ENCODE results near the gene RNASE1. TPM values are rescaled to one million over a fixed set of nuclear protein-coding genes. Genes with fewer than 3 reads are reported as not detected.

The RNASE1 gene
- total RNA-seq, 1 experiment from 2014 or later: 0.51 TPM

GRCh38 chr14:20805485-20805884 is 2.8 kb upstream of the RNASE1 start:
- Histone ChIP-seq H3F3A (ENCODE audit: low read length, unreplicated experiment) (no peaks in the 10 kb centered on the region), H3K27me3 (ENCODE audit: low read length) (peaks cover 59% of the 10 kb centered on the region), H3K9me2 (replicated peaks; ENCODE audit: low read length) (no peaks in the 10 kb centered on the region), H3K9ac (ENCODE audit: low read length) (no peak overlapping the region), H3K79me2 (ENCODE audit: low read length) (no peaks in the 10 kb centered on the region), H3K36me3 (ENCODE audit: low read depth, low read length) (no peaks in the 10 kb centered on the region), H4K20me1 (ENCODE audit: low read length) (no peaks in the 10 kb centered on the region), H3K9me3 (ENCODE audit: low read length) (no peaks in the 10 kb centered on the region), H2AFZ (ENCODE audit: low read length) (no peak overlapping the region), H3K4me2 (ENCODE audit: low read length) (no peak overlapping the region), H3K4me1 (ENCODE audit: insufficient read depth, low read length) (no peaks in the 10 kb centered on the region; the same call in 1 of the 2 replicates), H3K27ac (ENCODE audit: low read length) (no peak overlapping the region), H3K4me3 (ENCODE audit: low read length) (no peak overlapping the region)
- ATAC-seq (no peak), DNase-seq (no peak)
- POLR2A ChIA-PET (ENCODE audit: unreplicated experiment): no interaction called here
- CTCF ChIA-PET: no interaction called here
- no TSS peak for BruUV-seq (replicated peaks)
- intact Hi-C loops (cut with micrococcal nuclease): no loop called here
- TF ChIP-seq CTCF (conservative IDR thresholded peaks at IDR 0.05; ENCODE audit: low read depth, low read length) (no peak), EZH2 (IDR thresholded peaks at IDR 0.05; ENCODE audit: low read length, unreplicated experiment) (no peak), EZH2phosphoT487 (IDR thresholded peaks at IDR 0.05; ENCODE audit: borderline replicate concordance, low read length) (no peak)

GRCh38 chr14:20803223-20803622 is 579 bp upstream of the RNASE1 start:
- Histone ChIP-seq H3K4me3 (ENCODE audit: low read length) (no peak overlapping the region), H3K79me2 (ENCODE audit: low read length) (no peaks in the 10 kb centered on the region), H4K20me1 (ENCODE audit: low read length) (no peaks in the 10 kb centered on the region), H2AFZ (ENCODE audit: low read length) (no peak overlapping the region), H3K9me2 (replicated peaks; ENCODE audit: low read length) (no peaks in the 10 kb centered on the region), H3K4me1 (ENCODE audit: insufficient read depth, low read length) (no peaks in the 10 kb centered on the region; the same call in 1 of the 2 replicates), H3K9me3 (ENCODE audit: low read length) (no peaks in the 10 kb centered on the region), H3K27me3 (ENCODE audit: low read length) (peaks cover 48% of the 10 kb centered on the region), H3K4me2 (ENCODE audit: low read length) (0 out of 2 replicates have a peak overlapping the region, but pooled peaks have one; percentile 17), H3F3A (ENCODE audit: low read length, unreplicated experiment) (no peaks in the 10 kb centered on the region), H3K27ac (ENCODE audit: low read length) (no peak overlapping the region), H3K9ac (ENCODE audit: low read length) (no peak overlapping the region), H3K36me3 (ENCODE audit: low read depth, low read length) (no peaks in the 10 kb centered on the region)
- no peak for ATAC-seq
- TF ChIP-seq EZH2 (IDR thresholded peaks at IDR 0.05; ENCODE audit: low read length, unreplicated experiment) (no peak), CTCF (conservative IDR thresholded peaks at IDR 0.05; ENCODE audit: low read depth, low read length) (no peak), EZH2phosphoT487 (IDR thresholded peaks at IDR 0.05; ENCODE audit: borderline replicate concordance, low read length) (no peak)
- no peak for DNase-seq
- no TSS peak for BruUV-seq (replicated peaks)
- intact Hi-C loops (cut with micrococcal nuclease): no loop called here
- ChIA-PET POLR2A (ENCODE audit: unreplicated experiment) (no interaction called here), CTCF (no interaction called here)

GRCh38 chr14:20801726-20802125 is 918 bp downstream of the RNASE1 start:
- intact Hi-C loops (cut with micrococcal nuclease): no loop called here
- CTCF ChIA-PET: no interaction called here
- BruUV-seq (replicated peaks): no TSS peak

More at GRCh38 chr14:20801726-20802125, 918 bp downstream of the RNASE1 start:
- Histone ChIP-seq H3K27ac (ENCODE audit: low read length) (no peak overlapping the region), H3K4me1 (ENCODE audit: insufficient read depth, low read length) (no peaks in the 10 kb centered on the region; the same call in 1 of the 2 replicates), H3K4me3 (ENCODE audit: low read length) (no peak overlapping the region), H3K4me2 (ENCODE audit: low read length) (no peak overlapping the region), H2AFZ (ENCODE audit: low read length) (no peak overlapping the region), H3K9me3 (ENCODE audit: low read length) (no peaks in the 10 kb centered on the region), H3K9ac (ENCODE audit: low read length) (no peak overlapping the region), H4K20me1 (ENCODE audit: low read length) (no peaks in the 10 kb centered on the region), H3K36me3 (ENCODE audit: low read depth, low read length) (no peaks in the 10 kb centered on the region), H3K9me2 (replicated peaks; ENCODE audit: low read length) (no peaks in the 10 kb centered on the region), H3K27me3 (ENCODE audit: low read length) (peaks cover 41% of the 10 kb centered on the region), H3F3A (ENCODE audit: low read length, unreplicated experiment) (no peaks in the 10 kb centered on the region), H3K79me2 (ENCODE audit: low read length) (no peaks in the 10 kb centered on the region)
- POLR2A ChIA-PET (ENCODE audit: unreplicated experiment): no interaction called here
- ATAC-seq (no peak), DNase-seq (no peak)
- TF ChIP-seq EZH2 (IDR thresholded peaks at IDR 0.05; ENCODE audit: low read length, unreplicated experiment) (no peak), EZH2phosphoT487 (IDR thresholded peaks at IDR 0.05; ENCODE audit: borderline replicate concordance, low read length) (no peak), CTCF (conservative IDR thresholded peaks at IDR 0.05; ENCODE audit: low read depth, low read length) (no peak)
